ENCODE results near the gene TRAF3. TPM values are rescaled to one million over a fixed set of nuclear protein-coding genes. Genes with fewer than 3 reads are reported as not detected.
"Not testable (repeated sequence)": the region's sequence is repeated elsewhere in the genome, so short reads cannot be mapped to it uniquely, and the experiment has no call there.

TRAF3 gene
- total RNA-seq, 1 experiment from 2014 or later = 49.3 TPM

GRCh38 chr14:102833341-102833740 is 56.1 kb downstream of the TRAF3 start:
- no peaks in the 10 kb centered on the region for H3K27me3 ChIP-seq (replicated peaks; ENCODE audit: insufficient read depth, low read depth, low read length, poor library complexity)
- intact Hi-C loops (cut with micrococcal nuclease; ENCODE audit: unreplicated experiment) = no loop called here
- H3K4me3 ChIP-seq (ENCODE audit: low read depth, low read length, poor library complexity, severe bottlenecking) = no peak overlapping the region
- H3K36me3 ChIP-seq (ENCODE audit: insufficient read depth, low read length, poor library complexity, severe bottlenecking) = peaks cover 8% of the 10 kb centered on the region
- no TSS peak for BruUV-seq (replicated peaks)
- no peak overlapping the region for H3K27ac ChIP-seq (ENCODE audit: low read depth, low read length, poor library complexity, severe bottlenecking)
- ChIA-PET POLR2A (ENCODE audit: low non-redundant PET) (no interaction called here), CTCF (no interaction called here)
- no peak for DNase-seq (ENCODE audit: low spot score)
- no peaks in the 10 kb centered on the region for H3K9me3 ChIP-seq (ENCODE audit: low read depth, low read length, poor library complexity, severe bottlenecking)
- no peaks in the 10 kb centered on the region for H3K4me1 ChIP-seq (ENCODE audit: insufficient read depth, low read length, poor library complexity, severe bottlenecking)
- no peak for TF ChIP-seq EZH2 (IDR thresholded peaks at IDR 0.05; ENCODE audit: borderline replicate concordance, low read depth, low read length, poor library complexity, severe bottlenecking)
- TF ChIP-seq CTCF (conservative IDR thresholded peaks at IDR 0.05; ENCODE audit: low read depth, low read length) = no peak

- ChIA-PET CTCF (interaction anchor here (0.7 kb wide), 1 partner anchor 397 kb away, joined by 4 read pairs; no protein-coding TSS in a partner anchor), POLR2A (ENCODE audit: low non-redundant PET) (no interaction called here)
- H3K36me3 ChIP-seq (ENCODE audit: insufficient read depth, low read length, poor library complexity, severe bottlenecking) = peaks cover 8% of the 10 kb centered on the region
- no peaks in the 10 kb centered on the region for H3K4me1 ChIP-seq (ENCODE audit: insufficient read depth, low read length, poor library complexity, severe bottlenecking)
- intact Hi-C loops (cut with micrococcal nuclease; ENCODE audit: unreplicated experiment) = no loop called here
- no peaks in the 10 kb centered on the region for H3K9me3 ChIP-seq (ENCODE audit: low read depth, low read length, poor library complexity, severe bottlenecking)
- H3K27ac ChIP-seq (ENCODE audit: low read depth, low read length, poor library complexity, severe bottlenecking) = no peak overlapping the region
- BruUV-seq (replicated peaks) = no TSS peak
- no peak overlapping the region for H3K4me3 ChIP-seq (ENCODE audit: low read depth, low read length, poor library complexity, severe bottlenecking)
- H3K27me3 ChIP-seq (replicated peaks; ENCODE audit: insufficient read depth, low read depth, low read length, poor library complexity) = no peaks in the 10 kb centered on the region
- no peak for DNase-seq (ENCODE audit: low spot score)
- TF ChIP-seq EZH2 (IDR thresholded peaks at IDR 0.05; ENCODE audit: borderline replicate concordance, low read depth, low read length, poor library complexity, severe bottlenecking) = no peak
- TF ChIP-seq CTCF (conservative IDR thresholded peaks at IDR 0.05; ENCODE audit: low read depth, low read length) = no peak
Measured at GRCh38 chr14:102833991-102834390, 56.7 kb downstream of the TRAF3 start.

- ChIA-PET POLR2A (ENCODE audit: low non-redundant PET) (no interaction called here), CTCF (no interaction called here)
- TF ChIP-seq EZH2 (IDR thresholded peaks at IDR 0.05; ENCODE audit: borderline replicate concordance, low read depth, low read length, poor library complexity, severe bottlenecking) (no peak), CTCF (conservative IDR thresholded peaks at IDR 0.05; ENCODE audit: low read depth, low read length) (no peak)
- Histone ChIP-seq H3K36me3 (ENCODE audit: insufficient read depth, low read length, poor library complexity, severe bottlenecking) (peaks cover 8% of the 10 kb centered on the region), H3K4me3 (ENCODE audit: low read depth, low read length, poor library complexity, severe bottlenecking) (no peak overlapping the region), H3K9me3 (ENCODE audit: low read depth, low read length, poor library complexity, severe bottlenecking) (no peaks in the 10 kb centered on the region), H3K4me1 (ENCODE audit: insufficient read depth, low read length, poor library complexity, severe bottlenecking) (no peaks in the 10 kb centered on the region), H3K27ac (ENCODE audit: low read depth, low read length, poor library complexity, severe bottlenecking) (no peak overlapping the region), H3K27me3 (replicated peaks; ENCODE audit: insufficient read depth, low read depth, low read length, poor library complexity) (no peaks in the 10 kb centered on the region)
- DNase-seq (ENCODE audit: low spot score) = no peak
- no TSS peak for BruUV-seq (replicated peaks)
- intact Hi-C loops (cut with micrococcal nuclease; ENCODE audit: unreplicated experiment) = no loop called here
Measured at GRCh38 chr14:102835959-102836358, 58.7 kb downstream of the TRAF3 start.

GRCh38 chr14:102837120-102837519 is 59.9 kb downstream of the TRAF3 start:
- H3K4me3 ChIP-seq (ENCODE audit: low read depth, low read length, poor library complexity, severe bottlenecking); H3K27me3 ChIP-seq (replicated peaks; ENCODE audit: insufficient read depth, low read depth, low read length, poor library complexity); BruUV-seq (replicated peaks); H3K27ac ChIP-seq (ENCODE audit: low read depth, low read length, poor library complexity, severe bottlenecking); H3K9me3 ChIP-seq (ENCODE audit: low read depth, low read length, poor library complexity, severe bottlenecking); intact Hi-C loops (cut with micrococcal nuclease; ENCODE audit: unreplicated experiment); DNase-seq (ENCODE audit: low spot score); CTCF ChIA-PET; H3K4me1 ChIP-seq (ENCODE audit: insufficient read depth, low read length, poor library complexity, severe bottlenecking); H3K36me3 ChIP-seq (ENCODE audit: insufficient read depth, low read length, poor library complexity, severe bottlenecking); POLR2A ChIA-PET (ENCODE audit: low non-redundant PET): not testable (repeated sequence)

Measured in A673 (cell line).